Measurements from ENCODE around the gene CCDC201.

CCDC201 gene

GRCh38 chr7:45873035-45873354 lies at the start of gene CCDC201:
CCDC201 (minus strand) TSS chr7:45873082; CDS start chr7:45873007, 75 bp downstream.
- no peak for DNase-seq

- DNase-seq, result peak; percentile 57
Measured at GRCh38 chr7:45921699-45922519, 49.0 kb upstream of the CCDC201 start.

GRCh38 chr7:45921381-45921698 lies 48.5 kb upstream of the CCDC201 start:
- DNase-seq, result no peak

- DNase-seq, result peak; percentile 61
Measured at GRCh38 chr7:45920502-45921380, 47.9 kb upstream of the CCDC201 start, which contains the start of gene IGFBP3. IGFBP3 (minus strand) TSS chr7:45921272; CDS start chr7:45921140, 132 bp downstream.

- no peak for DNase-seq
Measured at GRCh38 chr7:45919993-45920459, 47.1 kb upstream of the CCDC201 start.

GRCh38 chr7:45919231-45919784 lies 46.4 kb upstream of the CCDC201 start:
- DNase-seq, result no peak

GRCh38 chr7:45918556-45918955 lies 45.7 kb upstream of the CCDC201 start:
- DNase-seq, result no peak

GRCh38 chr7:45917658-45918057 lies 44.8 kb upstream of the CCDC201 start:
- peak; percentile 46 for DNase-seq

- DNase-seq, result no peak
Measured at GRCh38 chr7:45917064-45917463, 44.2 kb upstream of the CCDC201 start.

- no peak for DNase-seq
Measured at GRCh38 chr7:45915606-45916005, 42.7 kb upstream of the CCDC201 start.

- DNase-seq, result no peak
Measured at GRCh38 chr7:45914911-45915310, 42.0 kb upstream of the CCDC201 start.

GRCh38 chr7:45912972-45913371 lies 40.1 kb upstream of the CCDC201 start:
- no peak for DNase-seq

- no peak for DNase-seq
Measured at GRCh38 chr7:45911311-45911710, 38.4 kb upstream of the CCDC201 start.

GRCh38 chr7:45910855-45911254 lies 38.0 kb upstream of the CCDC201 start:
- no peak for DNase-seq

GRCh38 chr7:45909561-45909960 lies 36.7 kb upstream of the CCDC201 start:
- no peak for DNase-seq

GRCh38 chr7:45902820-45903219 lies 29.9 kb upstream of the CCDC201 start:
- DNase-seq, result no peak

- no peak for DNase-seq
Measured at GRCh38 chr7:45901566-45901965, 28.7 kb upstream of the CCDC201 start.

- DNase-seq, result peak; percentile 75
Measured at GRCh38 chr7:45898222-45898621, 25.3 kb upstream of the CCDC201 start.

GRCh38 chr7:45897042-45897690 lies 24.3 kb upstream of the CCDC201 start:
- DNase-seq, result peak; percentile 92

GRCh38 chr7:45894665-45895062 lies 21.8 kb upstream of the CCDC201 start:
- no peak for DNase-seq

GRCh38 chr7:45893996-45894664 lies 21.2 kb upstream of the CCDC201 start:
- DNase-seq, result no peak

- DNase-seq, result no peak
Measured at GRCh38 chr7:45893374-45893995, 20.6 kb upstream of the CCDC201 start.
